SHP77 treated with DMSO at 0.1 percent for 48 hours (cell line): ENCODE data around the gene CDH23.

Experiments used
- DNase-seq: peaks from one replicate; lab custom pipeline; 2025; lab: John Stamatoyannopoulos, UW

CDH23 gene

DNA sequence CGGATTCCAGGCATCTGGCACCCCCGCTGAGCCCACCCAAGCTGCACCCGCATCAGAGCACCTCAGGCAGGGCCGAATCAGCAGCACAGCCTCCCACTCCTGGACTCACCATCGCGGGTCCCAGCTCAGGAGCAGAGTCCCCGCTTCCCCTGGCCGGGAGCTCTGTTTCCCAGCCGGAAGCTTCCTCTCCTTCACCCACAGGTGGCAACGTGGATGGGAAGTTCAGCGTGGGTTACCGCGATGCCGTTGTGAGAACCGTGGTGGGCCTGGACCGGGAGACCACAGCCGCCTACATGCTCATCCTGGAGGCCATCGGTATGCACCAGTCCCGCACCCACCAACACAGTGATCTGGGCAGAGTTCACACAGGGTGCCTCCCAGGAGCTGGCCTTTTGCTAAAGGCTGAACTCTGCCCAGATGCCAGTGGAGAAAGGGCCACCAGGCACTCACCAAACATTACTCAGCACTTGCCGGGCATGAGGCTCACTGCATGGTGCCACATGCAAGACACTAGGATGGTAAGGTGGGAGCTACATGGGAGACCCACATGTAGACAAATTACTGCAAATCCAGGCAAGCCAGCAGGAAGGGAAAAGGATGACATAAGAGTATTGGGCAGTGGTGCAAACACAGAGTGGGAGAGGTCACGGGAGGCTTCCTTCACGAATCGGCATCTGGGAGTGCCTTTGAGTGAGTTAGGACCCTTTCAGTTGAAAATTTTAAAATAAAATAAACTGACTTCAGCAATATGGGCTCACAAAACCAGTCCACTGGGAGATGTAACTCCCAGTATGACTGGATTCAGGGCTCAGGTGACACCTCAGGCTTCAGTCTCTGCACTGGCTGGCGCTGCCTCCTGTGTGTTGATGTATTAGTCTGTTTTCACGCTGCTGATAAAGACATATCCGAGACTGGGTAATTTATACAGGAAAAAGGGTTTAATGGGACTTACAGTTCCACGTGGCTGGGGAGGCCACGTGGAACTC is 312.5 kb downstream of the CDH23 start:
- no peak for DNase-seq

DNA sequence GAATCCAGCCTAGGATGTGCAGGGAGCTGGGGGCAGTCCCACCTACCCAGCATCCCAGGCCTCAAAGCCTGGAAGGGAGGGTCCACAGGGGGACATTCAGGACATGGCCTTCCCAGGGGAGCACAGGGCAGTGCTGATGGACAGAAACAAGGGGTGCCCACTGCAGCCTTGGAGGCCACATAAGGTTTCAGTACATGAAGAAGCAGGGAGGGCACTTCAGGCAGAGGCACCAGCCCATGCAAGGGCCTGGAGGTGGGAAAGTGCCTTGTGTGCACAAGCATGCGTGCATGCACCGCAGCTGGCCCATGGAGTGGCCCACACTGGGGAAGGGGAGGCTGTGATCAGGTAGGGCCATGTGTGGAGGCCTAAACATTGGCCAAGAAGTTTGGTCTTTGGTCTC is 313.8 kb downstream of the CDH23 start:
- no peak for DNase-seq

- no peak for DNase-seq
Measured at GRCh38 chr10:71711052-71711623, 314.4 kb downstream of the CDH23 start.

GRCh38 chr10:71712170-71712569 is 315.4 kb downstream of the CDH23 start:
- DNase-seq: no peak

DNA sequence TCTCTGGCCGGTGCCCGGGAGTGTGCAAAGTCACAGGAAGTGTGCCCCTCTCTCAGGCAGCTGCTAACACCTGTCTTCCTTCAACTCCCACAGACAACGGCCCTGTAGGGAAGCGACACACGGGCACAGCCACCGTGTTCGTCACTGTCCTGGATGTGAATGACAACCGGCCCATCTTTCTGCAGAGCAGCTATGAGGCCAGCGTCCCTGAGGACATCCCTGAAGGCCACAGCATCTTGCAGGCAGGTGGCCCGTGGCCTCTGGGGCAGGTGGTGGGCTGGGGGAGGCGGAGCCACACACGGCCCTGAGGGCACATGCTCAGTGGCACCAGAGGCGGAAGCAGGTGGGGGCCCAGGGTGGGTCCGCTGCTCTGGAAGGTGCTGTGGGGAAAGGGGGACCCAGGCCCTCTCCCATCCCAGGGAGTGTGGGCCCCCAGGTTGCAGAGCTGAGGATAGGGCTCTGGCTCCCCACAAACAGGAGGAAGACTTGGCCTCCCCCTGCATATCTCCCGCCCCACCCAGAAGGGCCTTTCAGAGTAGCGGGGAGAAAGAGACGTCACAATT is 315.9 kb downstream of the CDH23 start:
- DNase-seq: no peak

DNA sequence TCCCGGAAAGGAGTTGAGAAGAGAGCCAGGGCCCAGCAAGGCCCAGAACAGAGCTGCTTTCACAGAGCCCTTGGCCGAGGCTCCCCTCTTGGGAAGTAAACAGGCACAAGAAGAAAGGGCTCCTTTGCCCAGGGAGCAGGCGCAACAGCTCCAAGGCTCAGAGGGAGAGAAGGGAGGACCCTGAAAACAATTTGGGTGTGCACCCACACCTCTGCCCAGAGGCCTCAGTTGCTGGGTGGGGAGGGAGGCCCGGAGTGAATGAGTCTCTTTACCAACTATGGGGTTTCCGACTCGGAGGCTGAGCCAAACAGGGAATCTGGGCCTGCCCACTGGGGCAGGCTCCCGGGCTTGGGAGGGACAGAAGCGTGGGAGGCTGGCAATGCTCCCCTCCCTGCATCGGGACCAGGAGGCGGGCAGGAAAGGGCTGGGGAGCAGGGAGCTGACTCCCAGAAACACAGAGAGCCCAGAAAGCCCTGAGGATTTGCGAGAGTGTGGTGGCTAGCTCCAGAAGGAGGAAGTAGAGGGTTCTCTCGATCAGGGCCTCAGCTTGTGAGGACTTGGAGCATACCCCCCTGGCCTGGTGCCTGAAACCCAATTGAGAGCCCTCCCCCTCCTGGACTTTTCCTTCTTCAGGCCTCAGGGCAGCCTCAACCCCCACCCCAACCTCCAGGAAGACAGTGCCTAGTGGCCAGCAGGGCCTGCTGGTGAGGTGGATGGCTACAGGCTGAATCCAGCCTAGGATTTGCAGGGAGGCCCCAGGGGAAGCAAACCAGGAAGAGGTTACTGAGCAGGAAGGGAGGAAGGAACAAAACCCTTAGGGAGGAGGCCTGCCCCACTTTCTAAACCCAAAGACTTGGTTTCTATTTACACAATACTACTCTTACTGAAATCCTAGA is 316.7 kb downstream of the CDH23 start:
- DNase-seq: no peak

DNA sequence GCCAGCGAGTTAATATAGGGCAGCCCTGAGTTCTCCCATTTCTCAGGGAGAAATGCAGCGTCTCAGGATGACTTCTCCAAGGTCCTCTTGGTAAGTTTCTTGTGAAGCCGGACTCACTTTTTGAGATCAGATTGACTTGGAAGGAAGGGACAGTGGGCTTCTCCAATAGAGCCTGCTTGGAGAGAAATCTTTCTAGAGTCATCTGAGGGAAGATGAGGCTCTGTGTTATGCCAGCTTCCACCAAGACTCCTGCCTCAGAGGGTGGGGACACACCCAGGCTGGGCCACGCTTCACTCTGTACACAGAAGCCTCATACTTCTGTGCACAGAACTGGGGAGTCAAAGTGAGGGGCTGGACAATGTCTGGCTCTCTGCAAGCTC is 317.3 kb downstream of the CDH23 start:
- DNase-seq: no peak

DNA sequence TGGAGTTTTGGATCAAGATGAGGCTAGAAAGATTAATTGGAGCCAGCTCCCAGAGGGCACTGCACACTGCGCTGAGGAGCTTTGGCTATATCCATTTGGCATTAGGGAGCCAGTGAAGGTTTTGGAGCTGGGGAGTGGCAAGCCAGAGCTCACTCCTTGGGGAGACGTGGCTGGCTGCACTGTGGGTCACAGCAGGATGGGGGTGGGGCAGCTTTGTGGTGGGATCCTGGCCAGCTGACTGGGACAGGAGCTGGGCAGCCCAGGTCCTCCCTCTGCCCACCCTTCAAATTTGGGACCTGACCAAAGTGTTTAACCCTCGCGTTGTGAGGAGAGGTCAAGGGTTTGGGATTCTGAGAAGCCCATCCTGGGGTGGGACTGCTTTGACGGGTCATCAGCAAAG is 317.9 kb downstream of the CDH23 start:
- DNase-seq: no peak

DNA sequence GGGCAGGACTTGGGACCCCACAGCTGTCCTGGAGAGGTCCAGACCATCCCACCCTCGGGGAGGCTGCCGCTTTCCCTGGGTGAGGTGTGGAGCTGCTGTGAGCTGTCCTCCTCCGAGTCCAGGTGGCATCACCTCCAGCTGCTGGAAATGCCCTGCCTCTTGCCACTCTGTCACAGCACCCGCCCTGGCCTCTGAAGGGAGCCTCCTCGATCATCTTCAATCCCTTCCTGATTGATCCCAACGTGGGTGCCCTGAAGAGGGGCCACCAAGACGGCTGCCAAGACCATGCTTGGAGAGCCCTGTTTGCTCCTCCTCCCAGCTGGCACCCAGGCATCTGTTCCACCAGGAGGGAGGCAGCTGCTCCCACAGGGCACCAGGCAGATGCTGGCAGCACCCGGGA is 318.3 kb downstream of the CDH23 start:
- no peak for DNase-seq

DNA sequence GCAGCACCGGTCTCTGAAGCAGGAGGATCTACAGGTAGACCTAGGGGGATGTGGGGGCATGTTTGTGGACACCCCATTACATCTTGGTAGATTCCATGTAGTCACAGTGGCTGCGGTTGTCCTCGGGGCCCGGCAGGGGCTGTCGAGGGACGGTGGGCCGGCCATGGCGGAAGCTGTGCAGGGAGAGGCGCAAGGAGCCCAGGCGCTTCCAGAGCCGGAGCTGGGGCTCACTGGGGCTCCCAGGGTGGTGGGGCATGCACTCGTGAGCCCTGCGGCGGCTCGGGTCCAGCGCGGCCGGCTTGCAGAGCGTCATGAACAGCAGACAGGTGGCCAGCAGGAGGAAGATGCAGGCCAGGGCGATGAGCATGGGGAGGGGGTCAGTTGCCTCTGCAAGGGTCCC is 319.1 kb downstream of the CDH23 start:
- no peak for DNase-seq

GRCh38 chr10:71716426-71716825 is 319.7 kb downstream of the CDH23 start:
- DNase-seq: no peak

DNA sequence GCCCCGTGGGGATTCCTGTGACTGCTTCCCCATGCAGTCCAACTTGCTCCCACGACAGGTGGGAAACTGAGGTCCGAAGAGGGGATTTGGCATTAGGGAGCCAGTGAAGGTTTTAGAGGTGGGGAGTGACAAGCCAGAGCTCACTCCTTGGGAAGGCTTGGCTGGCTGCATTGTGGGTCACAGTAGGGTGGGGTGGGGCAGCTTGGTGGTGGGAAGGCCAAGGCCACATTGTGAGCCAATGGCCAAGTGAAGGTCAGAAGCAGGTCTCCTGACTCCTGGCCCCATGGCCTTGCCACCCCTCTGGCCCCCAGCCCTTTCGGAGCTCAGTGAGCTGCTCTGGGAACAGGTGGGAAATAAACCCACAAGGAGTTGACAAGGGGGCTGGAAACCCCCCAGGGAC is 320.3 kb downstream of the CDH23 start:
- DNase-seq: no peak

GRCh38 chr10:71717551-71717951 is 320.8 kb downstream of the CDH23 start:
- no peak for DNase-seq

DNA sequence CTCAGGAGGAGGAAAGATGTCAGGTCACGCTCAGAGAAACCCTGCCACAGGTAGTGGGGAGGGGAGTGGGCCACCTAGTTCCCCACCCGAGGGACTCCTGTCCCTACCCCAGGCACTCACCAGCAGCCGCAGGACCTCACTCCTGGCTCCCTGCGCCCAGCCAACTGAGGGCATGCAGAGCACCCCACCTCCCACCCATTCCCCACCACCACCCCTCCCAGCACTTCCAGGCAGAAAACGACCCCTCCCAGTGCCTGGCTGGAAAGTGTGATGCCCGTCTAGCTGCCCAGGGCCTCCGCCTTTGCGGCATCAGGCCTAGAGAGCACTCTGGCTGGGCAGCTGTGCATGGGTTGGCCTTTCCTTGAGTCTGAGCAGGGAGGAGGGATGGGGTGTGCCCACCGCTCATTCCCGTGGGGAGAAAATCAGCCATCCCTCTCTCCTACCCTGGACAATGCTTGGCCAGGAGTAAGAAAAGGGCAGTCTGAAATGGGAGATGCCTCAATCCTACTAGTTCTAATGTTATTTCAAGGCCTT is 321.5 kb downstream of the CDH23 start:
- no peak for DNase-seq

DNA sequence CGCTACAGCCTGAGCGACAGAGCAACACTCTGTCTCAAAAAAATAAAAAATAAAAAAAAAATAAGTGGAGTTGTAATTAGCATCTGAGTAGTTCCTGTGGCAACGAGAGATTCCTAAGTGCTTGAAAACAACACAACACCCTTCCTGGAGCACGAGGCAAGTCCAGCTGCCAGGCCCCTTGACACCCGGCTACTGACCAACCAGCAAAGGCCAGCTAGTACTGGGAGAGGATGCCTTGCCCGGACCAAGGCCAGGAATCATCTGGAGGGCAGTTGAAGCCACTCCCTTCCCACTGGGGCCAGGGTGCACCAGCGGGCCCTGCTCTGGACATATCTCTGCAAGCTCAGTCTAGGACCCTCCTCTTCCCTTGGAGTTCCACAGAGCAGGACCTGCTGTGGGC is 322.3 kb downstream of the CDH23 start:
- DNase-seq: no peak

DNA sequence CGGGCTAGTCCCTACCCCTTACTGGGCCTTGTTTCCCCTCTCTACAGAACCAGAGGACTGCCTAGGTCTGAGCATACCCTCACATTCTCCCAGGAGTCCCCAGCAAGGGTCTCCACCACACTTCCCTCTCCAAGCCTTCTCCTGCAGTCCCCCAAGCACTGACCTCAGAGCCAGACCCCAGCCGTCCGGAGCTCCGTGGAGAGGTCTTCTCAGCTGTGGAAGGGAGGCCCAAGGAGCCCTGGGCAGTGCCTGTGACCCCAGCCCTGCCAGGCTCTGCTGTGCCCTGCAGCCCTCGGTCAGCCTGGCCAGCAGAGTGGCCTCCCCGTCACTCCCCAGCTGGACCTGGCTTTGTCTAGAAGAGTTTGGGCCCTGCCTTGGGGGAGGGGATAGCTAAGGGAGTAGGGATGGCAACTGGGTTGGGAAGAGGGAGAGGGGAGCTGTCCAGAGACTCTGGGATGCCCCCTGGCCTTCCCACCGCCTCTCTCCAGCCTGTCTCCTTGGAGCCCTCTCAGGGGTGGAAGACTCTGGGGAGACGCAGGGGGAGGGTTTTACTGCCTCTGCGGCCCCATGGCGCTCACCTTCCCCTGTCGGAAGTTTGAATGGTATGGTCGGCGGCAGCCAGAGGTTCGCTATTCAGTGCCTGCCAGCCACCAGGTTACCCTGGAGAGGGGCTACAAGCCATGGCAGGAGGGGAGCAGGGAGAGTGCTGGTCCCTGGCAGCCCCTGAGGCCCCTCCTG is 322.9 kb downstream of the CDH23 start, which contains the start of gene C10orf105:
C10orf105 (minus strand) TSS at position 315 of the 738 bp plus-strand sequence. CDS start 3,441 bp downstream, outside the sequence.
- DNase-seq: no peak

GRCh38 chr10:71720288-71720687 is 323.6 kb downstream of the CDH23 start:
- DNase-seq: no peak

DNA sequence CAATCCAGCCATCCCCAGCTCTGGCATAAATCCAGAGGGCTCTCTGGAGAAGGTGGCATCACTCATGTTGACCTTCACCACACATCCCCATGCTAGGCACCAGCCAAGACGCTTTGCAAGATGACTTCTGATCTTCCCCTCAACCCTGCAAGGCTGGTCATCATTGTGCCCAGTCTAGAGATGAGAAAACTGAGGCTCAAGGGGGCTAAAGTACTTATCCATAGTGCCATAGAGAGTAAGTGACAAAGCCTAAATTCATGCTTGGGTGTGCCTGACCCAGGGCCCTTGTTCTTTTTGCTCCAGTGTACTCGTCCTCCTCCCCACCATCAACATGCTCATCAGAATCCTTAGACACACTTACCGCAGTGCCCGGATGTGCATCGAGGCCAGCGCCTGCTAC is 324.6 kb downstream of the CDH23 start:
- DNase-seq: no peak

DNA sequence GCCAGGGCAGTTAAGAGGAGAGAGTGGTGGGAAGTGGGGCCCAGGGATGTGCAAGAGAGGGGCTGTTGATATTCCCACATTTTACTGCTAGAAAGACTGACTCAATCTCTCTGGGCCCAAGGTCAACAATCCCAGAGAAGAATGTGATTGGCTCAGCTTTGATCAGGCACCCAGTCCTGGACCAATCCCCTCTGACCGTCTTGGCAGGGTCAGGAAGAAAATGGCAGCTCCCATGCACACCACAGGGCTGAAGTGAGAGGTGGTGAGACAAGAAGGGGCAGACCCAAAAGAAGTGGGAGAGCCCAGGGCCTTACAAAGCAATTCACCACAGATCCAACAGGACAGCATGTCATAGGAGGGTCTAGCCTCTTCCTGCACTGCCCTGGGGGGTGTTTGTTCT is 326.1 kb downstream of the CDH23 start:
- DNase-seq: no peak

DNA sequence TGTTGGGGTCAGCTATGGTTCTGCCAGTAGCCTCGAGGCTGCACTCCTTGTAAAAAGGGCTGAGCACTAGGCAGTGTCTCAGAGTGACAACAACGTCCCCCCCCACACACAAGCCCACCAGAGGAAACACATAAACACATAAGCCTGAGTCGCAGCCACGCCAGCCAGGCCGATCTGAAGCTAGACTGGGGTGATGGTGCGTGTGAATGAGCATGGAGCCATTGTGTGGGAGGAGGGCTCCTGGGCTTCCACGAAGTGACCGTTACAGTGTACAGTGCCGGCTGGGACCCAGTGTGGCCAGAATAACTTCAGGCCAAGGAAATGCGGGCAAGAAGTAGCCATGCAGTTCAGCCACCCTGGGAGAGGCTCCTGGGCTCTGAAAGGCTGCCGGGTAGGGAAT is 326.6 kb downstream of the CDH23 start:
- DNase-seq: no peak

- no peak for DNase-seq
Measured at GRCh38 chr10:71724539-71724938, 327.8 kb downstream of the CDH23 start.
